HepG2 (cell line): ENCODE measurements around the gene QTRT2. TPM values are rescaled to one million over a fixed set of nuclear protein-coding genes. Genes with fewer than 3 reads are reported as not detected.

Source experiments
- ATAC-seq: fragments of 200-7000 bp; cut with Tn5 transposase; 3 replicates; pipeline ENCODE4 v1.9.1; 2020; ENCODE audit warnings: mild to moderate bottlenecking, moderate library complexity
- BruUV-seq: library from RNA; stranded (reverse); fragments of 400-500 nt; replicated peaks from 2 replicates; lab custom pipeline; 2021; lab: Mats Ljungman, UMichigan
- CTCF ChIA-PET: fragments of 300-600 bp; formaldehyde crosslinking; extraction: SDS; loops from one replicate; lab custom pipeline; 2021; ENCODE audit warnings: low total read pairs, inconsistent platforms, low intra/inter-chr PET ratio; lab: Yijun Ruan, JAX
- POLR2A ChIA-PET: fragments of 350-600 bp; sonication (Branson Sonifier 250); formaldehyde crosslinking; loops from one replicate; lab custom pipeline; 2020; ENCODE audit warnings: antibody characterized with exemption, inconsistent platforms; lab: Yijun Ruan, JAX
- DNase-seq: peaks from one replicate; pipeline ENCODE4 v3.0.0-alpha.2; 2015; ENCODE audit warnings: low spot score
- FAIRE-seq: peaks from 3 replicates; lab custom pipeline; 2011; peaks lifted over from hg19 to GRCh38; lab: Jason Lieb, UNC
- H2AFZ ChIP-seq: one replicate; pipeline ENCODE4 v1.6.1; 2011; ENCODE audit warnings: low read length, inconsistent platforms
- H3K27ac ChIP-seq: fragments of 300-600 bp; 3 replicates; pipeline ENCODE4 v1.8.0; 2011; ENCODE audit warnings: mixed run types, mild to moderate bottlenecking, mixed read lengths, low read length, inconsistent platforms; ENCODE audit not compliant: insufficient read depth; ENCODE audit errors: extremely low read length
- H3K27me3 ChIP-seq, 2 experiments: fragments of 200-600 bp in 1 of 2; 2 replicates in 1 of 2; 3 replicates in 1 of 2; pipeline versions ENCODE4 v1.6.0 to v1.8.0; 2011; ENCODE audit warnings: low read length in 2 of 2, mild to moderate bottlenecking in 2 of 2, moderate library complexity in 2 of 2, inconsistent platforms in 1 of 2; ENCODE audit not compliant: insufficient read depth in 2 of 2, control insufficient read depth in 1 of 2
- H3K36me3 ChIP-seq, 2 experiments: fragments of 200-600 bp in 1 of 2; replicated peaks in 1 of 2; 2 replicates in 1 of 2; 3 replicates in 1 of 2; pipeline versions ENCODE4 v1.5.1 to v1.8.0; 2011; ENCODE audit warnings: low read length in 2 of 2, inconsistent platforms in 1 of 2; ENCODE audit not compliant: insufficient read depth in 2 of 2, control insufficient read depth in 1 of 2
- H3K4me1 ChIP-seq: 2 replicates; pipeline ENCODE4 v1.5.1; 2012; ENCODE audit warnings: low read length, inconsistent platforms; ENCODE audit not compliant: insufficient read depth
- H3K4me2 ChIP-seq: 2 replicates; pipeline ENCODE4 v1.6.0; 2011; ENCODE audit warnings: low read depth, low read length, inconsistent platforms
- H3K4me3 ChIP-seq, 3 experiments: fragments of 200-600 bp in 1 of 3; sonication (generic), shearing (Covaris generic) in 1 of 3; replicated peaks in 1 of 3; 2 replicates each; pipeline ENCODE4 v1.5.1; 2011 to 2016; ENCODE audit warnings: low read length in 3 of 3, inconsistent platforms in 2 of 3, low read depth in 2 of 3, mild to moderate bottlenecking in 2 of 3, control low read depth in 1 of 3, mixed read lengths in 1 of 3; ENCODE audit not compliant: insufficient read depth in 1 of 3
- H3K79me2 ChIP-seq: one replicate; pipeline ENCODE4 v1.6.1; 2011; ENCODE audit warnings: low read length, inconsistent platforms; ENCODE audit not compliant: insufficient read depth
- H3K9ac ChIP-seq: 2 replicates; pipeline ENCODE4 v1.6.0; 2011; ENCODE audit warnings: mild to moderate bottlenecking, low read depth, low read length, inconsistent platforms; ENCODE audit not compliant: insufficient read depth
- H3K9me3 ChIP-seq: 2 replicates; pipeline ENCODE4 v1.5.1; 2012; ENCODE audit warnings: mild to moderate bottlenecking, low read length
- H4K20me1 ChIP-seq: 2 replicates; pipeline ENCODE4 v1.6.0; 2011; ENCODE audit warnings: inconsistent platforms, mild to moderate bottlenecking, low read length, moderate library complexity; ENCODE audit not compliant: insufficient read depth
- ATRX ChIP-seq: sonication (generic); formaldehyde crosslinking; IDR thresholded peaks from 2 replicates; pipeline ENCODE4 v1.4.0; 2020; ENCODE audit warnings: missing genetic modification reagents, borderline replicate concordance
- BCL3 ChIP-seq: sonication (generic); formaldehyde crosslinking; IDR thresholded peaks from 2 replicates; pipeline ENCODE4 v1.5.1; 2020; ENCODE audit warnings: mild to moderate bottlenecking, missing genetic modification reagents, moderate library complexity
- CREB3 ChIP-seq: sonication (generic); formaldehyde crosslinking; IDR thresholded peaks from 2 replicates; pipeline ENCODE4 v1.5.0; 2020; ENCODE audit warnings: missing genetic modification reagents
- HMG20B ChIP-seq: conservative IDR thresholded peaks from 2 replicates; pipeline ENCODE4 v1.6.1; 2016; ENCODE audit warnings: missing genetic modification reagents, missing compliant biosample characterization
- NPAS2 ChIP-seq: sonication (generic); formaldehyde crosslinking; IDR thresholded peaks from 2 replicates; pipeline ENCODE4 v1.8.0; 2022; ENCODE audit warnings: mild to moderate bottlenecking, missing genetic modification reagents, borderline replicate concordance
- PAWR ChIP-seq: sonication (generic); formaldehyde crosslinking; IDR thresholded peaks from 2 replicates; pipeline ENCODE4 v1.4.0; 2020; ENCODE audit warnings: missing genetic modification reagents, mild to moderate bottlenecking, borderline replicate concordance
- PBX3 ChIP-seq: sonication (generic); formaldehyde crosslinking; IDR thresholded peaks from 2 replicates; pipeline ENCODE4 v1.8.1; 2023; ENCODE audit warnings: missing genetic modification reagents, inconsistent platforms, borderline replicate concordance
- PHF5A ChIP-seq: IDR thresholded peaks from one replicate; pipeline ENCODE4 v1.6.1; 2018; ENCODE audit warnings: low read depth, missing genetic modification reagents; ENCODE audit not compliant: unreplicated experiment
- RNF2 ChIP-seq: fragments of 450-650 bp; conservative IDR thresholded peaks from 2 replicates; pipeline ENCODE4 v1.6.1; 2016; ENCODE audit warnings: low read depth
- TCF7L2 ChIP-seq: IDR thresholded peaks from 2 replicates; pipeline ENCODE4 v1.6.1; 2011; ENCODE audit warnings: mild to moderate bottlenecking, low read depth, low read length, moderate library complexity
- THAP7 ChIP-seq: sonication (generic); formaldehyde crosslinking; IDR thresholded peaks from 2 replicates; pipeline ENCODE4 v1.8.1; 2023; ENCODE audit warnings: mild to moderate bottlenecking, missing genetic modification reagents
- TP53 ChIP-seq: sonication (generic); formaldehyde crosslinking; conservative IDR thresholded peaks from 2 replicates; pipeline ENCODE4 v1.4.0; 2020; ENCODE audit warnings: missing genetic modification reagents
- YY1 ChIP-seq: IDR thresholded peaks from 2 replicates; pipeline ENCODE4 v1.6.1; 2011; ENCODE audit warnings: low read length, low read depth, moderate library complexity, mild to moderate bottlenecking; ENCODE audit not compliant: insufficient read depth, insufficient replicate concordance
- ZFP91 ChIP-seq: sonication (generic); formaldehyde crosslinking; IDR thresholded peaks from 2 replicates; pipeline ENCODE4 v1.9.0; 2022; ENCODE audit warnings: missing genetic modification reagents, mild to moderate bottlenecking, borderline replicate concordance
- ZNF414 ChIP-seq: sonication (generic); formaldehyde crosslinking; IDR thresholded peaks from 2 replicates; pipeline ENCODE4 v1.5.0; 2020; ENCODE audit warnings: missing genetic modification reagents
- ZNF557 ChIP-seq: sonication (generic); formaldehyde crosslinking; IDR thresholded peaks from 2 replicates; pipeline ENCODE4 v1.4.0; 2020; ENCODE audit warnings: missing genetic modification reagents
- ZNF792 ChIP-seq: IDR thresholded peaks from 2 replicates; pipeline ENCODE4 v1.6.1; 2016
- ZNF891 ChIP-seq: sonication (generic); formaldehyde crosslinking; IDR thresholded peaks from 2 replicates; pipeline ENCODE4 v1.5.0; 2020; ENCODE audit warnings: mild to moderate bottlenecking, missing genetic modification reagents
- WGBS: methylation state at CpG from one replicate; pipeline ENCODE4 v1.1.6; 2017; ENCODE audit warnings: low lambda C conversion rate; 5-methylcytosine and 5-hydroxymethylcytosine counted together
- in situ Hi-C: cut with HindIII; loops from 2 replicates; pipeline ENCODE4 v1.10.0; 2017; ENCODE audit warnings: low pct_unique_long_range_greater_than_20kb; ENCODE audit not compliant: extremely low pct_ligation_motif_present
- intact Hi-C: fragments of 100-400 bp; cut with micrococcal nuclease; formaldehyde crosslinking; loops from one replicate; pipeline ENCODE4 v1.10.0; 2022; ENCODE audit not compliant: unreplicated experiment
- polyA plus RNA-seq, 8 experiments: library from polyadenylated mRNA; depleted of rRNA in 3 of 8; stranded (reverse) in 7 of 8; unstranded in 1 of 8; fragments of >200 nt; fragmentation: Illumina TruSeq in 4 of 8; extraction: Trizol in 4 of 8; gene quantifications; 2 replicates each; pipeline versions ENCODE4 v1.2.1 to v1.2.3, GENCODE V29; 2011 to 2016; ENCODE audit warnings: low read depth in 4 of 8, missing spikeins in 1 of 8, mixed read lengths in 1 of 8; ENCODE audit not compliant: insufficient read depth in 1 of 8
- total RNA-seq, 5 experiments: library from RNA; depleted of rRNA; stranded (reverse); fragments of >200 nt; fragmentation: Illumina TruSeq; extraction: Trizol; gene quantifications; 2 replicates each; pipeline ENCODE4 v1.2.3, GENCODE V29; 2016; ENCODE audit warnings: low read depth in 1 of 5

QTRT2 gene
- total and polyA plus RNA-seq, 2 of the 13 experiments (the other 11 are each of a cell fraction or from before 2014, with no cell fraction given) = 7.1 to 33.4 TPM

GRCh38 chr3:114093596-114093995 lies 37.1 kb downstream of the QTRT2 start (continued):
- no peak for TF ChIP-seq PHF5A (CRISPR knock-in tag)

GRCh38 chr3:114095796-114096195 lies 39.3 kb downstream of the QTRT2 start:
- FAIRE-seq (no peak), DNase-seq (no peak), ATAC-seq (no peak)
- H3K79me2 ChIP-seq = no peaks in the 10 kb centered on the region
- no peak overlapping the region for H3K4me2 ChIP-seq
- POLR2A ChIA-PET = no interaction called here
- in situ Hi-C loops = no loop called here
- no peak overlapping the region for H3K9ac ChIP-seq
- no peak overlapping the region for H2AFZ ChIP-seq
- peaks cover 0 to 17% of the 10 kb centered on the region in 2 experiments; a peak in 3 of 5 replicates for H3K27me3 ChIP-seq
- H3K27ac ChIP-seq = no peak overlapping the region
- intact Hi-C loops = no loop called here
- H3K4me3 ChIP-seq = no peak overlapping the region
- 15% methylated on average over 3 of the region's 3 CpGs for WGBS
- no peaks in the 10 kb centered on the region for H3K4me1 ChIP-seq
- H3K9me3 ChIP-seq = no peaks in the 10 kb centered on the region
- no peaks in the 10 kb centered on the region for H4K20me1 ChIP-seq
- H3K36me3 ChIP-seq = no peaks in the 10 kb centered on the region
- BruUV-seq = no TSS peak
- CTCF ChIA-PET = no interaction called here
- TF ChIP-seq YY1 (no peak), HMG20B (CRISPR knock-in tag) (no peak), ZNF792 (CRISPR knock-in tag) (no peak), ZNF557 (CRISPR knock-in tag) (no peak), NPAS2 (no peak), ATRX (CRISPR knock-in tag) (no peak), PBX3 (CRISPR knock-in tag) (no peak), BCL3 (no peak), ZFP91 (CRISPR knock-in tag) (no peak), ZNF414 (CRISPR knock-in tag) (no peak), CREB3 (no peak), TP53 (CRISPR knock-in tag) (no peak), RNF2 (no peak), TCF7L2 (no peak), ZNF891 (CRISPR knock-in tag) (no peak), THAP7 (CRISPR knock-in tag) (no peak), PAWR (CRISPR knock-in tag) (no peak)
